Stimulated activated CD4-positive, alpha-beta T cell treated with anti-CD3 and anti-CD28 coated beads, Interleukin-2, amount 100 ng/mL, for 48 hours (primary cell): ENCODE results near the gene ZNF337.
"Not testable (repeated sequence)": the region's sequence is repeated elsewhere in the genome, so short reads cannot be mapped to it uniquely, and the experiment has no call there.

Experiments used
- DNase-seq, 2 donors: peaks; one replicate each; pipeline ENCODE4 v3.0.0-alpha.2; 2020

ZNF337 gene

DNA sequence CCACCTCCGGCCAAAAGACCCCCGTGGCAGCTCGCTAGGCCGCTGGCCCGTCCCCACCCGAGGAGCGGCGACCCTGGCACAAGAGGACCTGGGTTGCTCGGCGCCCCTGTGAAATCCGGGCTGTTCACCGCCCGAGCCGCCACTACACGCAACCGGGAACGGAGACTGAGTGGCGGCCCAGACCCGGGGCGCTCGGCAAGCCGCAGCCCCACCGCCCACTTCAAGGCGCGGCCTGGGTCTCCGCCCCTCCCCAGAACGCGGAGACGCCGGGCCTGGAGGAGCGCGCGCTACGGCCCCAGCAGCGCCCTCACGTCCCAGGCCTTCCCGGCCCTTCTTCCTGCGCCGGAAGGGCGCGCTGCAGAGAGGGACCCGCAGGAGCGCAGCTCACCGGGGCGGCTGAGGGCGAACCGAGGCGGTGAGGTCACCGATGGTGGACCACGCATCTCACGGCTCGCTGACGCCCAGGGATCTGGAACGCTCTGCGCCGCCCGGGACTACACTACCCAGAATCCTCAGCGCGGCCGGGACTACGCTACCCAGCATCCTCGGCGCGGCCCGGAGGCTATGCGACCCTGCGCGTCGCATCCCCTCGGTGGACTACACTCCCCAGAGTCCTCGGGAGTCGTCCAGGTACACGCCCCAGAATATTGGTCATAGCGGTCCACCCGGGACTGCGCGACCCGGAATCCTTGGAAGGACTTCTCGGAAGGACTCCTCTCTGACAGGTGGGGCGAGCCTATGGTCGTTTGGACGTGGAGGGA, at the start of gene ZNF337:
ZNF337 (minus strand) TSS at position 483 of the 761 bp plus-strand sequence. CDS start 10,436 bp downstream, outside the sequence.
- DNase-seq, result peak; percentile 90 to 92

GRCh38 chr20:25745738-25746137, 49.1 kb upstream of the ZNF337 start:
- DNase-seq, result no peak

DNA sequence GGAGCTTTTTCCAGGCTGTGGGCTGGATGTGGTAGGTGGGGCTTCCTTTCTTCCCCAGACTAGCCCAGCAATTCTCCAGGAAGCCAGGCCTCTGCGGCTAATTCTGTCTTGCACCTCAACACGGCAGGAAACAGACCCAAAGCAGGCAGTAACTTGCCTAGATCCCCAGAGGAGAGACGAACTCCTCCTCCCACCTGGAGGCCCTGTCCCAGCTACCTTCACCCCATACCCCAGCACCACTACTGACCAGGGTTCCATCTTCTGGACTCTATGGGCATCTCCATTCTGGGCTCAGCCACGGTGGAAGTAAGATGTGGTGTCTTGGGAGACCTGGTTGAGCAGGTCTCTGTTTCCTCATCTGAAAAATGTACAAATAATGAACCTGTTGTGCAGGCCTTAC, 48.4 kb upstream of the ZNF337 start:
- DNase-seq, result no peak

- no peak for DNase-seq
Measured at GRCh38 chr20:25744261-25744660, 47.6 kb upstream of the ZNF337 start.

DNA sequence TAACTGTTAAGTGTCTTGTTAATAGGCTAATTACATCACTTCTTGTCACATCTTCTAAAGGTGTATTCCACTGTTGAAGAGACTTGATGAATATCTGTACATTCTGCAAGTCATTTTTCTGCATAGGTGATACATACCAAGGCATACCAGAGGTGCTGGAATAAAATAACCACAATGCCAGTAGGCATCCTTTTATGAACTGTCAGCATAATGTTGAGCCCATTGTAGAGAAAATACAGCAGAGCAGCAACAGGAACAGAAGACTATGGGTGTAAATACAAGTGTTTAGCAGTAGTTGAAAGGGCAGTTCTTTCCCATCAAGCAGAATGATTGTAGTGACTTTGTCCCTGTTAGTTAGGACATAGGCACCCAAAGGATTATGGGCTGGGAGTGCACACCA, 44.4 kb upstream of the ZNF337 start:
- DNase-seq, result no peak

DNA sequence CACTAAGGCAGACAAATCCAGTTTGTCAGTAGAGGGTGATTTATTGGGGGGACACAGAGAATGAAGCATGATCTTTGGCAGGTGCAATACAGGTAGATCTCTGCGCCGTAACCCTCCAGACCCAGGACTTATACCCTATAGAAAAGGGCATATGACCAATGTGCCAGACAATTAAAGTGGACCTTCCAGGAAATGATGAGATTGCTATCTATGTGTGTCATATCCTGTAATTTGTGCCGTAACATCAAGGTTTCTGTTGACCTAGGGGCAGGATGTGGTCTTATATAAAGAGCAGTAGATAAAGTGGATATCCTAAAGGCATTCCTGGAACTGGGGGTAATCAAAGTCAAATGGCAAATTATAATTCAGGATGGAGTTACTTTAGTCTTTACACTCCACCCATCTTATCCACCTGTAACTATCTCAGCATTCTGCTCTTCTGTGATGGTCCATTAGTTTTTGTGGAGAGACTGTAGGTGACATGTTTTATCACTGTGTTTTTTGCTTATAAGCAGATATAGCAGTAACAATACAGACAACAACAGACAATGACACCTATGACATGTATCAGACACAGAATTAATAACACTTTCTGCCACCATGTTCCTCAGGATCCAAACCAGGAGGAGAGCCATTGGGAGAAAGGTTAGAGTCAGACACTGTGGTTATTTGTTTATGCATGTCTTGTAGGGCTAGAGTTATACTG, 43.1 kb upstream of the ZNF337 start:
- DNase-seq, result no peak

- DNase-seq, result no peak
Measured at GRCh38 chr20:25738198-25738597, 41.5 kb upstream of the ZNF337 start.

- DNase-seq, result no peak
Measured at GRCh38 chr20:25733903-25734302, 37.2 kb upstream of the ZNF337 start.

DNA sequence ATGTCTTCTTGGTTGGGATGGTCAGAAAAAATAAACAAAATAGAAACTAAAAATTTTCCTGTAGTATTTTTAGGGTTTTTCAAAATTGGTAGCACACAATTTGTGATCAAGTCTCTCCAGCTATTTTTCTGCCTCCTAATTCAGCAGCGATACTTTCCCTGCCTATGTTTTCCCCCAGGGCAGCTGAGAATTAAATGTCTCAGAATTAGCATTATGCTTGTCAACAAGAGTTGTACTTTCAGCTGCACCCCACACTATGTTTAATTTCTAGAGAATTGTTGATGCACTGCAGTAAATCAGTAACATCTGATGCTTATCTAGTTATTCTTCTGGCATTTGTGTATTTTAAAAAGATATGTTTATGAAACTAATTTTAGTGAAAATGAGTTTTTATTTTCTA, 34.2 kb upstream of the ZNF337 start:
- no peak for DNase-seq

DNA sequence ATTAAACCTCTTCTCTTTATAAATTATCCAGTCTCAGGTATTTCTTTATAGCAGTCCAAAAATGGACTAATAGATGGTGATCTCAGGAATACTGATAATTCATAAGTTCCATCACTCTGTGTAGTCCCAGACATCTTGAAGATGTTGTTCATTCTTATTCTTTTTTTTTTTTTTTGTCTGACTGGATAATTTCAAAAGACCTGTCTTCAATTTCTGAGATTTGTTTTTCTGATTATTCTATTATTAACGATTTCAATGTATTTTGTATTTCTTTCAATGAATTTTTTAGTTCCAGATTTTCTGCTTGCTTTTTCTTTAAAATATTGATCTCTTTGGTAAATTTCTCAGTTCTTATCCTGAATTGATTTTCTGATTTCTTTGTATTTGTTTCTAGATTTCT, 29.7 kb upstream of the ZNF337 start:
- no peak for DNase-seq

DNA sequence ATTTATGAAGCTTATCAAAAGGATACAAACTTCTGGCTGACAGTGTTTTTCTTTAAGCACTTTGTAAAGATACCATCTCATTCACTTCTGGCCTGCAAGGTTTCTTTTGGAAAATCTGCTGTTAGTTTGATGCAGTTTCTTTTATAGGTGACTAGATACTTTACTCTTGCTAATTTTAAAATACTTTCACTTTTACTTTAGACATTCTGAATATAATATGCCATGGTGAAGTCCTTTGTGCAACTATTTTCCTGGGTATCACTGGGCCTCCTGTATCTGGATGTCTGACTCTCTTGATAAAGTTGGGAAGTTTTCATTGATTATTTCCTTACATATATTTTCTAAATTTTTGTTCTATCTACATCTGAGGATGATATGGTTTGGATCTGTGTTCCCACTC, 29.0 kb upstream of the ZNF337 start:
- DNase-seq, result no peak

DNA sequence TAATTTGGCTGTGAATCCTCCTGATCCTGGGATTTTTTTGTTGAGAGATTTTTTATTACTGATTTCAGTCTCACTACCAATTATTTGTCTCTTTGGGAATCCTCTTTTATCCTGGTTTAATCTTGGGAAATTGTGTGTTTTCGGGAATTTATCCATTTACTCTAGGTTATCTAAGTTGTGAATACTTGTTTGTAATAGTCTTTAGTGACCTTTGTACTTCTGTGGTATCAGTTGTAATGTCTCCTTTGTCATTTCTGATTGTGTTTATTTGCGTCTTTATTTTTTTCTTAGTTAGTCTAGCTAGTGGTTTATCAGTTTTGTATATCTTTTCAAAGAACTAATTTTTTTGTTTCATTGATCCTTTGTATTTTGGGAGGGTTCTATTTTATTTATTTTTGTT, 27.3 kb upstream of the ZNF337 start:
- DNase-seq, result no peak

DNA sequence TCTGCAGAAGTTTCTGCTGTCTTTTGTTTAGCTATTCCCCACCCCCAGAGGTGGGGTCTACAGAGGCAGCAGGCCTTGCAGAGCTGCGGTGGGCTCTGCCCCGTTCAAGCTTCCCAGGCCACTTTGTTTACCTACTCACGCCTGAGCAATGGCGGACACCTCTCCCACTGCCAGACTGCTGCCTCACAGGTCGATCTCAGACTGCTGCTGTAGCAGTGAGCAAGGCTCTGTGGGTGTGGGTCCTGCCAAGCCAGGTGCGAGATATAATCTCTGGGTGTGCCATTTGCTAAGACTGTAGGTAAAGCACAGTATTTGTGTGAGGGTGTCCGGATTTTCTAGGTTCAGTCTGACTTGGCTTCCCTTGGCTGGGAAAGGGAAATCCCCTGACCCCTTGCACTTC, 23.6 kb upstream of the ZNF337 start:
- no peak for DNase-seq

- DNase-seq, result not testable (repeated sequence)
Measured at GRCh38 chr20:25718896-25719809, 22.5 kb upstream of the ZNF337 start.

- DNase-seq, result no peak
Measured at GRCh38 chr20:25707695-25708094, 11.0 kb upstream of the ZNF337 start.

- DNase-seq, result no peak
Measured at GRCh38 chr20:25706793-25707192, 10.1 kb upstream of the ZNF337 start.

DNA sequence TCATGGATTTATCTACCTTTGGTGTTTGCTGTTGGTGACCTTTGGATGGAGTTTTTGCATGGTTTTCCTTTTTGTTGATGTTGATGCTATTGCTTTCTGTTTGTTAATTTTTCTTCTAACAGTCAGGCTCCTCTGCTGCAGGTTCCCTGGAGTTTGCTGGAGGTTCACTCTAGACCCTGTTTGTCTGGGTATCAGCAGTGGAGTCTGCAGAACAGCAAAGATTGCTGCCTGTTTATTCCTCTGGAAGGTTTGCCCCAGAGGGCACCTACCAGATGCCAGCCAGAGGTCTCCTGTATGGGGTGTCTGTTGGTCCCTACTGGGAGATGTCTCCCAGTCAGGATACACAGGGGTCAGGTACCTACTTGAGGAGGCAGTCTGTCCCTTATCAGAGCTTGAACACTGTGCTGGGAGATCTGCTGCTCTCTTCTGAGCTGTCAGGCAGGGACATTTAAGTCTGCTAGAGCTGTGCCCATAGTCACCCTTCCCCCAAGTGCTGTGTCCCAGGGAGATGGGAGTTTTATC, 9.2 kb upstream of the ZNF337 start:
- no peak for DNase-seq

DNA sequence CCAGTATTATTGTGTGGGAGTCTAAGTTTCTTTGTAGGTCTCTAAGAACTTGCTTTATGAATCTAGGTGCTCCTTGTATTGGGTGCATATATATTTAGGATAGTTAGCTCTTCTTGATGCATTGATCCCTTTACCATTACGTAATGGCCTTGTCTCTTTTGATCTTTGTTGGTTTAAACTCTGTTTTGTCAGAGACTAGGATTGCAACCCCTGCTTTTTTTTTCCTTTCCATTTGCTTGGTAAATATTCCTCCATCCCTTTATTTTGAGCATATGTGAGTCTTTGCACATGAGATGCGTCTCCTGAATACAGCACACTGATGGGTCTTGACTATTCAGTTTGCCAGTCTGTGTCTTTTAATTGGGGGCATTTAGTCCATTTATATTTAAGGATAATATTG, 7.7 kb upstream of the ZNF337 start:
- DNase-seq, result not testable (repeated sequence)

- DNase-seq, result not testable (repeated sequence)
Measured at GRCh38 chr20:25700835-25701234, 4.2 kb upstream of the ZNF337 start.

- no peak for DNase-seq
Measured at GRCh38 chr20:25699914-25700313, 3.3 kb upstream of the ZNF337 start.

GRCh38 chr20:25697132-25697446, 436 bp upstream of the ZNF337 start:
- DNase-seq, result no peak

- no peak for DNase-seq
Measured at GRCh38 chr20:25695532-25696370, 902 bp downstream of the ZNF337 start.
